Peyer's patch (tissue), 4 donors: Measurements from ENCODE around the gene VPS50.

ENCODE experiments used
- POLR2A ChIP-seq, 2 donors: fragments of 450-650 bp; IDR thresholded peaks; one replicate each; pipeline ENCODE4 v1.5.1; 2017; ENCODE audit warnings: antibody characterized with exemption in 2 of 2, mild to moderate bottlenecking in 2 of 2, moderate library complexity in 2 of 2
- TF ChIP-seq, protein P1 (sequence below), 6 experiments: fragments of 450-650 bp in 4 of 6; fragments of 200-600 bp in 2 of 6; sonication (generic) in 1 of 6; IDR thresholded peaks; one replicate each; pipeline ENCODE4 v1.5.1; 2017 to 2019; ENCODE audit warnings: antibody characterized with exemption in 6 of 6, mild to moderate bottlenecking in 3 of 6, moderate library complexity in 1 of 6

DNA sequence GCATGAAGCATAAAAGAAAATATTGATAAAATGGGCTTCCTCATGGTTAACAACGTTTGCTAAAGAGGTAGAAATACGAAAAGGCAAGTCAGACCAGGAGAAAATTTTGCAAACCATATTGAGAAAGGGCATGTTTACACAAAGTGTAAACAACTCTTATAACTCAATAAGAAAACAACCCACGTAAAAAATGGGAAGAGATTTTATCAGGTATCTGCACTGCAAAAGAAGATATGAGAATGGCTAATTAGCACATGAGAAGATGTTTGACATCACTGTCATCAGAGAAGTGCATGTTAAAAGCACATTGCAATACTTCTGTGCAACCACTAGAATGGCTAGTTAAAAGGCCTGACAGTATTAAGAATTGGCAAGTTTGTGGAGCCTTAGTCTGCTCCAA lies 99.5 kb downstream of the VPS50 start:
- TF ChIP-seq, protein P1, sequence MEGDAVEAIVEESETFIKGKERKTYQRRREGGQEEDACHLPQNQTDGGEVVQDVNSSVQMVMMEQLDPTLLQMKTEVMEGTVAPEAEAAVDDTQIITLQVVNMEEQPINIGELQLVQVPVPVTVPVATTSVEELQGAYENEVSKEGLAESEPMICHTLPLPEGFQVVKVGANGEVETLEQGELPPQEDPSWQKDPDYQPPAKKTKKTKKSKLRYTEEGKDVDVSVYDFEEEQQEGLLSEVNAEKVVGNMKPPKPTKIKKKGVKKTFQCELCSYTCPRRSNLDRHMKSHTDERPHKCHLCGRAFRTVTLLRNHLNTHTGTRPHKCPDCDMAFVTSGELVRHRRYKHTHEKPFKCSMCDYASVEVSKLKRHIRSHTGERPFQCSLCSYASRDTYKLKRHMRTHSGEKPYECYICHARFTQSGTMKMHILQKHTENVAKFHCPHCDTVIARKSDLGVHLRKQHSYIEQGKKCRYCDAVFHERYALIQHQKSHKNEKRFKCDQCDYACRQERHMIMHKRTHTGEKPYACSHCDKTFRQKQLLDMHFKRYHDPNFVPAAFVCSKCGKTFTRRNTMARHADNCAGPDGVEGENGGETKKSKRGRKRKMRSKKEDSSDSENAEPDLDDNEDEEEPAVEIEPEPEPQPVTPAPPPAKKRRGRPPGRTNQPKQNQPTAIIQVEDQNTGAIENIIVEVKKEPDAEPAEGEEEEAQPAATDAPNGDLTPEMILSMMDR (IDR thresholded peaks at IDR 0.05), result no peak
- TF ChIP-seq POLR2A (IDR thresholded peaks at IDR 0.05), result no peak
